Trophoblast cell (in vitro differentiated cells and primary cell): ENCODE results near the gene DOCK3.

Source experiments
- DNase-seq, 2 donors: peaks; one replicate each; pipeline ENCODE4 v3.0.0-alpha.2; 2016
- H2AFZ ChIP-seq: 2 replicates; pipeline ENCODE4 v1.6.1; 2013; ENCODE audit warnings: low read length, moderate library complexity, mild to moderate bottlenecking; ENCODE audit not compliant: insufficient read depth, poor library complexity
- H2AK5ac ChIP-seq: 2 replicates; pipeline ENCODE4 v1.6.1; 2013; ENCODE audit warnings: mild to moderate bottlenecking, low read length
- H2BK120ac ChIP-seq: 2 replicates; pipeline ENCODE4 v1.6.1; 2013; ENCODE audit warnings: low read length, mild to moderate bottlenecking, moderate library complexity; ENCODE audit not compliant: insufficient read depth, poor library complexity
- H2BK12ac ChIP-seq: 2 replicates; pipeline ENCODE4 v1.6.1; 2013; ENCODE audit warnings: mild to moderate bottlenecking, low read length, moderate library complexity
- H2BK5ac ChIP-seq: 2 replicates; pipeline ENCODE4 v1.6.1; 2013; ENCODE audit warnings: low read length, low read depth, moderate library complexity, mild to moderate bottlenecking; ENCODE audit not compliant: poor library complexity
- H3K14ac ChIP-seq: 2 replicates; pipeline ENCODE4 v1.6.1; 2013; ENCODE audit warnings: mild to moderate bottlenecking, low read length
- H3K18ac ChIP-seq: 2 replicates; pipeline ENCODE4 v1.6.1; 2013; ENCODE audit warnings: mild to moderate bottlenecking, low read length
- H3K23ac ChIP-seq: 2 replicates; pipeline ENCODE4 v1.6.1; 2013; ENCODE audit warnings: low read length
- H3K27ac ChIP-seq: 2 replicates; pipeline ENCODE4 v1.5.1; 2013; ENCODE audit warnings: low read depth, mild to moderate bottlenecking, inconsistent platforms, low read length, moderate library complexity
- H3K27me3 ChIP-seq: 2 replicates; pipeline ENCODE4 v1.6.1; 2013; ENCODE audit warnings: inconsistent platforms, mild to moderate bottlenecking, low read length, moderate library complexity; ENCODE audit not compliant: insufficient read depth
- H3K36me3 ChIP-seq, 2 experiments: 1 replicate in 1 of 2; 2 replicates in 1 of 2; pipeline ENCODE4 v1.6.1; 2013; ENCODE audit warnings: low read length in 2 of 2, mild to moderate bottlenecking in 2 of 2, moderate library complexity in 1 of 2; ENCODE audit not compliant: insufficient read depth in 2 of 2, control insufficient read depth in 1 of 2
- H3K4ac ChIP-seq: 2 replicates; pipeline ENCODE4 v1.6.1; 2013; ENCODE audit warnings: low read depth, mild to moderate bottlenecking, low read length, moderate library complexity
- H3K4me1 ChIP-seq, 2 experiments: 1 replicate in 1 of 2; 2 replicates in 1 of 2; pipeline ENCODE4 v1.6.1; 2013; ENCODE audit warnings: low read length in 2 of 2, mild to moderate bottlenecking in 2 of 2, moderate library complexity in 1 of 2; ENCODE audit not compliant: insufficient read depth in 2 of 2, control insufficient read depth in 1 of 2
- H3K4me2 ChIP-seq: 2 replicates; pipeline ENCODE4 v1.6.1; 2013; ENCODE audit warnings: inconsistent platforms, mild to moderate bottlenecking, low read length, moderate library complexity
- H3K4me3 ChIP-seq: 2 replicates; pipeline ENCODE4 v1.5.1; 2013; ENCODE audit warnings: mild to moderate bottlenecking, low read depth, low read length, inconsistent platforms
- H3K79me1 ChIP-seq: one replicate; pipeline ENCODE4 v1.6.1; 2013; ENCODE audit warnings: low read length
- H3K79me2 ChIP-seq: 2 replicates; pipeline ENCODE4 v1.6.1; 2013; ENCODE audit warnings: low read length, mild to moderate bottlenecking; ENCODE audit not compliant: control insufficient read depth, insufficient read depth, poor library complexity
- H3K9ac ChIP-seq: 2 replicates; pipeline ENCODE4 v1.6.1; 2013; ENCODE audit warnings: mild to moderate bottlenecking, low read length
- H3K9me3 ChIP-seq: 2 replicates; pipeline ENCODE4 v1.6.1; 2013; ENCODE audit warnings: low read depth, mild to moderate bottlenecking, control low read depth, inconsistent platforms, low read length; ENCODE audit not compliant: insufficient read depth
- H4K12ac ChIP-seq: 2 replicates; pipeline ENCODE4 v1.6.1; 2013; ENCODE audit warnings: low read depth, mild to moderate bottlenecking, low read length, moderate library complexity
- H4K8ac ChIP-seq: 2 replicates; pipeline ENCODE4 v1.6.1; 2013; ENCODE audit warnings: low read depth, mild to moderate bottlenecking, low read length, moderate library complexity
- H4K91ac ChIP-seq: one replicate; pipeline ENCODE4 v1.6.1; 2013; ENCODE audit warnings: low read depth, mild to moderate bottlenecking, low read length, moderate library complexity
- WGBS: extraction: QIAGEN DNeasy Blood & Tissue Kit; methylation state at CpG from one replicate; pipeline ENCODE4 v1.1.7; 2013; ENCODE audit warnings: missing lambda C conversion rate; ENCODE audit not compliant: insufficient read length, insufficient coverage; ENCODE audit errors: extremely low coverage; 5-methylcytosine and 5-hydroxymethylcytosine counted together

DOCK3 gene

DNA sequence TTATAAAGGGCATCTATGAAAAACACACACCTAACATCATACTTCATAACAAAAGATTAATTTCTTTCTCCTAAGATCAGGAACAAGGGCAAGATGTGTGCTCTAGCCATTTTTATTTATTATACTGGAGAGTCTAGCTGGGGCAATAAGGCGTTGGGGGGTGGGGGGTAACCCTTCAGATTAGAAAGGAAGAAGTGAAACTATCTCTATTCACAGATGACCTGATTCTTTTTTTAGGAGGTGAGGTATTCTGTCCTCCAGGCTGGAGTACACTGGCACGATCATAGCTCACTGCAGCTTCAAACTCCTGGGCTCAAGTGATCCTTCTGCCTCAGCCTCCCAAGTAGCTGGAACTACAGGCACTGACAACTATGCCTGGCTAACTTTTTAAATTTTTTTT, 620.9 kb downstream of the DOCK3 start:
- no peak overlapping the region for H4K8ac ChIP-seq
- no peaks in the 10 kb centered on the region for H3K79me1 ChIP-seq
- H3K4ac ChIP-seq: no peak overlapping the region
- no peak overlapping the region for H4K91ac ChIP-seq
- no peak for DNase-seq
- WGBS: no CpG with 5 or more reads among the region's 2 CpGs
- H2AK5ac ChIP-seq: no peak overlapping the region
- H3K4me3 ChIP-seq: no peak overlapping the region
- no peak overlapping the region for H3K14ac ChIP-seq
- H2BK5ac ChIP-seq: no peak overlapping the region
- no peak overlapping the region for H3K9ac ChIP-seq
- H3K23ac ChIP-seq: no peak overlapping the region
- no peak overlapping the region for H4K12ac ChIP-seq
- H3K4me1 ChIP-seq: no peaks in the 10 kb centered on the region
- no peak overlapping the region for H2AFZ ChIP-seq
- no peaks in the 10 kb centered on the region for H3K79me2 ChIP-seq
- no peak overlapping the region for H3K18ac ChIP-seq
- H2BK120ac ChIP-seq: no peak overlapping the region
- H3K27me3 ChIP-seq: no peaks in the 10 kb centered on the region
- H3K9me3 ChIP-seq: no peaks in the 10 kb centered on the region
- H3K36me3 ChIP-seq: no peaks in the 10 kb centered on the region
- no peak overlapping the region for H3K4me2 ChIP-seq
- no peak overlapping the region for H3K27ac ChIP-seq
- no peak overlapping the region for H2BK12ac ChIP-seq

DNA sequence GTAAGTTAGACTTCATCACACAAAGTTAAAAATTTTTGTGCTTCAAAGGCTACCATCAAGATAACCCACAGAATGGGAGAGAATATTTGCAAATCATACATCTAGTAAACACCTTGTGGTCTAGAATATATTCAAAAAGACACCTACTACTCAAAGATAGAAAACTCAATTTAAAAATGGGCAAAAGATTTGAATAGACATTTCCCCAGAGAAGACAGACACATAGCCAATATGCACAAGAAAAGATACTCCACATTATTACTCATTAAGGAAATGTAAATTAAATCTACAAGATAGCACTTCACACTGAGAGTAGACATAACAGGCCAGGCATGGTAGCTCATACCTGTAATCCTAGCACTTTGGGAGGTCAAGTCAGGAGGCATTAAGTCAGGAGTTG, 622.6 kb downstream of the DOCK3 start:
- Histone ChIP-seq H2AK5ac (no peak overlapping the region), H3K27ac (no peak overlapping the region)

DNA sequence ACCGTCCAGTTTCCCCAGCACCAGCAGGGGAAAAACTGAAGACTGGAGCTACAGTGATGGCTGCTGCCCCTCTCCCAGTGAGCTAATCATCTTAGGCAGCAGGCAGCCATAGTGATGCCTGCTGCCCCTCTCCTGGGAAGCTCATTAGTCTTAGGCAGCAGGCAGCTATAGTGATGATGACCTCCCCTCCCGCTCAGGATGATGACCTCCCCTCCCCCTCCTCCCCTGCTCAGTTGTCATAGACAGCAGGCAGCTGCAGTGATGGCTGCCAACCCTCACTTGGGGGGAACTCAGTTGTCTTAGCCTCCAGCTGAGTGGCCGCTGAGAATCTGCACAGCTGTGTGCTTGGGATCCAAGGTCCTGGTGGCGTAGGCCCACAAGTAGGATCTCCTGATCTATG, 629.5 kb downstream of the DOCK3 start:
- Histone ChIP-seq H3K27me3 (no peaks in the 10 kb centered on the region), H4K8ac (no peak overlapping the region), H3K23ac (no peak overlapping the region), H3K9me3 (peaks cover 1% of the 10 kb centered on the region), H3K4ac (no peak overlapping the region), H2BK120ac (no peak overlapping the region), H3K18ac (no peak overlapping the region), H3K79me1 (no peaks in the 10 kb centered on the region), H3K9ac (no peak overlapping the region), H3K14ac (no peak overlapping the region), H3K4me2 (no peak overlapping the region), H2AK5ac (no peak overlapping the region), H3K27ac (no peak overlapping the region), H3K79me2 (no peaks in the 10 kb centered on the region), H2BK5ac (no peak overlapping the region), H2AFZ (no peak overlapping the region), H4K91ac (no peak overlapping the region), H3K36me3 (no peaks in the 10 kb centered on the region), H4K12ac (no peak overlapping the region), H2BK12ac (no peak overlapping the region), H3K4me3 (no peak overlapping the region), H3K4me1 (no peaks in the 10 kb centered on the region)
- no CpG with 5 or more reads among the region's 4 CpGs for WGBS
- no peak for DNase-seq

More for the DNA sequence above, 622.6 kb downstream of the DOCK3 start:
- Histone ChIP-seq H4K8ac (no peak overlapping the region), H3K9ac (no peak overlapping the region), H3K36me3 (no peaks in the 10 kb centered on the region), H2AFZ (no peak overlapping the region), H3K79me2 (no peaks in the 10 kb centered on the region), H3K18ac (no peak overlapping the region), H3K79me1 (no peaks in the 10 kb centered on the region), H4K91ac (no peak overlapping the region), H3K4ac (no peak overlapping the region), H3K4me2 (no peak overlapping the region), H3K9me3 (no peaks in the 10 kb centered on the region), H3K4me1 (no peaks in the 10 kb centered on the region), H2BK5ac (no peak overlapping the region), H2BK12ac (no peak overlapping the region), H3K14ac (no peak overlapping the region), H3K4me3 (no peak overlapping the region), H4K12ac (no peak overlapping the region), H2BK120ac (no peak overlapping the region), H3K23ac (no peak overlapping the region), H3K27me3 (no peaks in the 10 kb centered on the region)
- DNase-seq: no peak

DNA sequence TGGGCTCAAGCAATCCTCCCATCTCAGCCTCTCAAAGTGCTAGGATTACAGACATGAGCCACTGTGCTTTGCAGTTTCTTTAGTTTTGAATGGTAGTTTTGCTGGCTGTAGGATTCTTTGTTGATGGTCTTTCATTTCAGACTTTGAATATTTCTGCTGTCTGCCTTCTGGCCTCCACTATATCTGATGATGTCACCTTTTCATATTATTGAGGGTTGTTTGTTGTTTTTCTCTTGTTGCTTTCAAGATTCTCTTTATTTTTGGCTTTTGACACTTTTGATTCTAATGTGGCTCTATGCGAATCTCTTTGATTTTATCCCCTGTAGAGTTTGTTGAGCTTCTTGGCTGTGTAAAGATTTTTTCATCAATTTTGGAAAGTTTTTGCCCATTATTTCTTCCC, 631.4 kb downstream of the DOCK3 start:
- peaks cover 1% of the 10 kb centered on the region for H3K9me3 ChIP-seq
- no peaks in the 10 kb centered on the region for H3K79me2 ChIP-seq
- WGBS: no CpG with 5 or more reads among the region's 1 CpG
- H3K4me1 ChIP-seq: no peaks in the 10 kb centered on the region
- H3K36me3 ChIP-seq: no peaks in the 10 kb centered on the region
- H3K4me2 ChIP-seq: no peak overlapping the region
- no peak overlapping the region for H2BK120ac ChIP-seq
- no peaks in the 10 kb centered on the region for H3K79me1 ChIP-seq
- no peak for DNase-seq
- no peak overlapping the region for H4K8ac ChIP-seq
- no peak overlapping the region for H2BK5ac ChIP-seq
- H3K9ac ChIP-seq: no peak overlapping the region
- no peak overlapping the region for H3K18ac ChIP-seq
- H4K12ac ChIP-seq: no peak overlapping the region
- no peak overlapping the region for H2AK5ac ChIP-seq
- H3K23ac ChIP-seq: no peak overlapping the region
- H4K91ac ChIP-seq: no peak overlapping the region
- no peak overlapping the region for H3K27ac ChIP-seq
- no peak overlapping the region for H2BK12ac ChIP-seq
- no peak overlapping the region for H3K4ac ChIP-seq
- H3K14ac ChIP-seq: no peak overlapping the region
- H3K4me3 ChIP-seq: no peak overlapping the region
- H3K27me3 ChIP-seq: no peaks in the 10 kb centered on the region
- no peak overlapping the region for H2AFZ ChIP-seq
